Neural cell (in vitro differentiated cells): Measurements from ENCODE around the gene CARD16. TPM values are rescaled to one million over a fixed set of nuclear protein-coding genes. Genes with fewer than 3 reads are reported as not detected.

ENCODE experiments used
- H2AFZ ChIP-seq: fragments of 200-600, 300-800 bp; sonication (generic), shearing (Covaris generic); 2 replicates; pipeline ENCODE4 v1.6.0; 2014; ENCODE audit warnings: low read depth, mild to moderate bottlenecking, antibody characterized with exemption, low read length, moderate library complexity
- H3F3A ChIP-seq: fragments of 200-600 bp; shearing (Covaris generic); 2 replicates; pipeline ENCODE4 v1.6.1; 2016; ENCODE audit warnings: mild to moderate bottlenecking, moderate library complexity, mixed read lengths, antibody characterized with exemption, low read length; ENCODE audit not compliant: insufficient read depth, poor library complexity, severe bottlenecking
- H3K27ac ChIP-seq: fragments of 200-600, 300-800 bp; sonication (generic), shearing (Covaris generic); 2 replicates; pipeline ENCODE4 v1.5.1; 2014; ENCODE audit warnings: mild to moderate bottlenecking, low read length, moderate library complexity
- H3K27me3 ChIP-seq: fragments of 300-800, 200-600 bp; sonication (generic), shearing (Covaris generic); 2 replicates; pipeline ENCODE4 v1.6.0; 2014; ENCODE audit warnings: mild to moderate bottlenecking, low read depth, low read length, moderate library complexity; ENCODE audit not compliant: insufficient read depth
- H3K36me3 ChIP-seq: fragments of 300-800, 200-600 bp; sonication (generic), shearing (Covaris generic); 2 replicates; pipeline ENCODE4 v1.5.1; 2014; ENCODE audit warnings: mild to moderate bottlenecking, antibody characterized with exemption, low read length, moderate library complexity; ENCODE audit not compliant: insufficient read depth
- H3K4me2 ChIP-seq: fragments of 300-800, 200-600 bp; sonication (generic), shearing (Covaris generic); 2 replicates; pipeline ENCODE4 v1.6.0; 2014; ENCODE audit warnings: mild to moderate bottlenecking, low read length
- H3K4me3 ChIP-seq: fragments of 300-800, 200-600 bp; sonication (generic), shearing (Covaris generic); 2 replicates; pipeline ENCODE4 v1.5.1; 2014; ENCODE audit warnings: mild to moderate bottlenecking, low read length, moderate library complexity
- H3K79me2 ChIP-seq: fragments of 200-600 bp; shearing (Covaris generic); replicated peaks from 2 replicates; pipeline ENCODE4 v1.6.0; 2014; ENCODE audit warnings: mild to moderate bottlenecking, low read length, moderate library complexity; ENCODE audit not compliant: insufficient read depth
- H3K9ac ChIP-seq: fragments of 300-800, 200-600 bp; sonication (generic), shearing (Covaris generic); 2 replicates; pipeline ENCODE4 v1.6.1; 2016; ENCODE audit warnings: mild to moderate bottlenecking, low read length, mixed read lengths
- H3K9me2 ChIP-seq: fragments of 200-600 bp; shearing (Covaris generic); 2 replicates; pipeline ENCODE4 v1.6.1; 2016; ENCODE audit warnings: mild to moderate bottlenecking, low read length, mixed read lengths; ENCODE audit not compliant: insufficient read depth
- H3K9me3 ChIP-seq: fragments of 200-600, 300-800 bp; sonication (generic), shearing (Covaris generic); 2 replicates; pipeline ENCODE4 v1.6.1; 2016; ENCODE audit warnings: mild to moderate bottlenecking, mixed run types, low read length, moderate library complexity, mixed read lengths
- H4K20me1 ChIP-seq: fragments of 200-600 bp; shearing (Covaris generic); 2 replicates; pipeline ENCODE4 v1.6.1; 2016; ENCODE audit warnings: mild to moderate bottlenecking, mixed run types; ENCODE audit not compliant: insufficient read depth
- EP300 ChIP-seq: fragments of 450-650 bp; conservative IDR thresholded peaks from 2 replicates; pipeline ENCODE4 v1.6.1; 2014; ENCODE audit warnings: antibody characterized with exemption, mild to moderate bottlenecking, moderate library complexity; ENCODE audit not compliant: poor library complexity, severe bottlenecking
- EZH2 ChIP-seq: fragments of 200-600, 300-800 bp; shearing (Covaris generic), sonication (generic); IDR thresholded peaks from 2 replicates; pipeline ENCODE4 v1.6.1; 2014; ENCODE audit warnings: antibody characterized with exemption, low read length, borderline replicate concordance, mild to moderate bottlenecking; ENCODE audit not compliant: insufficient read depth, poor library complexity, severe bottlenecking
- MXI1 ChIP-seq: fragments of 450-650 bp; conservative IDR thresholded peaks from 2 replicates; pipeline ENCODE4 v1.6.1; 2014; ENCODE audit warnings: antibody characterized with exemption, mild to moderate bottlenecking; ENCODE audit not compliant: poor library complexity, severe bottlenecking
- POLR2AphosphoS5 ChIP-seq: IDR thresholded peaks from 2 replicates; pipeline ENCODE4 v1.6.1; 2012
- RAD21 ChIP-seq: fragments of 450-650 bp; conservative IDR thresholded peaks from 2 replicates; pipeline ENCODE4 v1.6.1; 2014; ENCODE audit warnings: antibody characterized with exemption, mild to moderate bottlenecking, moderate library complexity
- SMC3 ChIP-seq: fragments of 450-650 bp; conservative IDR thresholded peaks from 2 replicates; pipeline ENCODE4 v1.6.1; 2014; ENCODE audit warnings: antibody characterized with exemption, mild to moderate bottlenecking, moderate library complexity; ENCODE audit not compliant: poor library complexity
- TAF1 ChIP-seq: IDR thresholded peaks from 2 replicates; pipeline ENCODE4 v1.6.1; 2012; ENCODE audit warnings: low read depth
- polyA plus RNA-seq: library from polyadenylated mRNA; depleted of rRNA; stranded (reverse); fragments of >200 nt; gene quantifications from 2 replicates; pipeline ENCODE4 v1.2.3, GENCODE V29; 2014
- TF ChIP-seq, protein P1 (sequence below): IDR thresholded peaks from 2 replicates; pipeline ENCODE4 v1.6.1; 2012; ENCODE audit warnings: borderline replicate concordance
- TF ChIP-seq, protein P2 (sequence below): fragments of 450-650 bp; IDR thresholded peaks from 2 replicates; pipeline ENCODE4 v1.5.1; 2014; ENCODE audit warnings: antibody characterized with exemption, mild to moderate bottlenecking, moderate library complexity; ENCODE audit not compliant: poor library complexity, severe bottlenecking

Gene CARD16
- polyA plus RNA-seq, 1 donor from 2014 or later = not detected

DNA sequence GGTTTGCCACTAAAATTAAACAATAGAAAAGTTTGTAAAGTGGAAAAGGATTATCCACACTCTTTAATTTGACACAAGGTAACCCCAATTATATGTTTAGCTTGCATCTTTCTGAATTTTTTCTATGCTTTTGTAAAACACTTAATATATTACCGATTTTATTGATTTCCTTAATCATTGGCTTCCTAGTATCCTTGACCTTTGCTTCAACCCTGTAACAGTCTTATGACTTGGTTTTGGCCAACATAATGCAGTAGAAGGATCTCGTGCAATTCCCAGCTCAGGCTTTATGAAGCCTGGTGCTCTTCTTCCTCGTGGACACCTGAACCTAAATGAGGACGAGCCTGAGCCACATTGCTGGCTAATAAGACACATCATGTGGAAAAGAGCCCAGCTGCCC is 53.1 kb downstream of the CARD16 start:
- H4K20me1 ChIP-seq = no peaks in the 10 kb centered on the region
- H3K9ac ChIP-seq = no peak overlapping the region
- no peak overlapping the region for H2AFZ ChIP-seq
- no peaks in the 10 kb centered on the region for H3K36me3 ChIP-seq
- H3K4me2 ChIP-seq = no peak overlapping the region
- H3K27me3 ChIP-seq = no peaks in the 10 kb centered on the region
- TF ChIP-seq SMC3 = no peak
- TF ChIP-seq, protein P1, sequence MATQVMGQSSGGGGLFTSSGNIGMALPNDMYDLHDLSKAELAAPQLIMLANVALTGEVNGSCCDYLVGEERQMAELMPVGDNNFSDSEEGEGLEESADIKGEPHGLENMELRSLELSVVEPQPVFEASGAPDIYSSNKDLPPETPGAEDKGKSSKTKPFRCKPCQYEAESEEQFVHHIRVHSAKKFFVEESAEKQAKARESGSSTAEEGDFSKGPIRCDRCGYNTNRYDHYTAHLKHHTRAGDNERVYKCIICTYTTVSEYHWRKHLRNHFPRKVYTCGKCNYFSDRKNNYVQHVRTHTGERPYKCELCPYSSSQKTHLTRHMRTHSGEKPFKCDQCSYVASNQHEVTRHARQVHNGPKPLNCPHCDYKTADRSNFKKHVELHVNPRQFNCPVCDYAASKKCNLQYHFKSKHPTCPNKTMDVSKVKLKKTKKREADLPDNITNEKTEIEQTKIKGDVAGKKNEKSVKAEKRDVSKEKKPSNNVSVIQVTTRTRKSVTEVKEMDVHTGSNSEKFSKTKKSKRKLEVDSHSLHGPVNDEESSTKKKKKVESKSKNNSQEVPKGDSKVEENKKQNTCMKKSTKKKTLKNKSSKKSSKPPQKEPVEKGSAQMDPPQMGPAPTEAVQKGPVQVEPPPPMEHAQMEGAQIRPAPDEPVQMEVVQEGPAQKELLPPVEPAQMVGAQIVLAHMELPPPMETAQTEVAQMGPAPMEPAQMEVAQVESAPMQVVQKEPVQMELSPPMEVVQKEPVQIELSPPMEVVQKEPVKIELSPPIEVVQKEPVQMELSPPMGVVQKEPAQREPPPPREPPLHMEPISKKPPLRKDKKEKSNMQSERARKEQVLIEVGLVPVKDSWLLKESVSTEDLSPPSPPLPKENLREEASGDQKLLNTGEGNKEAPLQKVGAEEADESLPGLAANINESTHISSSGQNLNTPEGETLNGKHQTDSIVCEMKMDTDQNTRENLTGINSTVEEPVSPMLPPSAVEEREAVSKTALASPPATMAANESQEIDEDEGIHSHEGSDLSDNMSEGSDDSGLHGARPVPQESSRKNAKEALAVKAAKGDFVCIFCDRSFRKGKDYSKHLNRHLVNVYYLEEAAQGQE = no peak
- TF ChIP-seq EZH2 = no peak
- TF ChIP-seq POLR2AphosphoS5 = no peak
- no peak for TF ChIP-seq MXI1
- no peak for TF ChIP-seq RAD21
- TF ChIP-seq, protein P2, sequence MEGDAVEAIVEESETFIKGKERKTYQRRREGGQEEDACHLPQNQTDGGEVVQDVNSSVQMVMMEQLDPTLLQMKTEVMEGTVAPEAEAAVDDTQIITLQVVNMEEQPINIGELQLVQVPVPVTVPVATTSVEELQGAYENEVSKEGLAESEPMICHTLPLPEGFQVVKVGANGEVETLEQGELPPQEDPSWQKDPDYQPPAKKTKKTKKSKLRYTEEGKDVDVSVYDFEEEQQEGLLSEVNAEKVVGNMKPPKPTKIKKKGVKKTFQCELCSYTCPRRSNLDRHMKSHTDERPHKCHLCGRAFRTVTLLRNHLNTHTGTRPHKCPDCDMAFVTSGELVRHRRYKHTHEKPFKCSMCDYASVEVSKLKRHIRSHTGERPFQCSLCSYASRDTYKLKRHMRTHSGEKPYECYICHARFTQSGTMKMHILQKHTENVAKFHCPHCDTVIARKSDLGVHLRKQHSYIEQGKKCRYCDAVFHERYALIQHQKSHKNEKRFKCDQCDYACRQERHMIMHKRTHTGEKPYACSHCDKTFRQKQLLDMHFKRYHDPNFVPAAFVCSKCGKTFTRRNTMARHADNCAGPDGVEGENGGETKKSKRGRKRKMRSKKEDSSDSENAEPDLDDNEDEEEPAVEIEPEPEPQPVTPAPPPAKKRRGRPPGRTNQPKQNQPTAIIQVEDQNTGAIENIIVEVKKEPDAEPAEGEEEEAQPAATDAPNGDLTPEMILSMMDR = no peak
- no peak for TF ChIP-seq EP300
- TF ChIP-seq TAF1 = no peak
- H3K9me2 ChIP-seq = no peaks in the 10 kb centered on the region
- H3F3A ChIP-seq = no peaks in the 10 kb centered on the region
- no peaks in the 10 kb centered on the region for H3K9me3 ChIP-seq
- H3K79me2 ChIP-seq = no peaks in the 10 kb centered on the region
- no peak overlapping the region for H3K27ac ChIP-seq
- H3K4me3 ChIP-seq = no peak overlapping the region

Other genes with a start within 250 kb of the CARD16 start
- not detected in 2 replicates for gene CASP12, start 146.9 kb downstream of the CARD16 start, polyA plus RNA-seq
- not detected in 2 replicates for gene CASP4, start 76.8 kb downstream of the CARD16 start, polyA plus RNA-seq
- not detected in 2 replicates for gene CASP5, start 22.2 kb downstream of the CARD16 start, polyA plus RNA-seq
- not detected in 2 replicates for gene CASP1, start 10.2 kb downstream of the CARD16 start, polyA plus RNA-seq
- gene CARD18, start 94.4 kb upstream of the CARD16 start, polyA plus RNA-seq = not detected in 2 replicates